ENCODE results near the gene RXRA. TPM values are rescaled to one million over a fixed set of nuclear protein-coding genes. Genes with fewer than 3 reads are reported as not detected.

The RXRA gene
- total RNA-seq, 2 donors from 2014 or later: 34.5 to 50.8 TPM

DNA sequence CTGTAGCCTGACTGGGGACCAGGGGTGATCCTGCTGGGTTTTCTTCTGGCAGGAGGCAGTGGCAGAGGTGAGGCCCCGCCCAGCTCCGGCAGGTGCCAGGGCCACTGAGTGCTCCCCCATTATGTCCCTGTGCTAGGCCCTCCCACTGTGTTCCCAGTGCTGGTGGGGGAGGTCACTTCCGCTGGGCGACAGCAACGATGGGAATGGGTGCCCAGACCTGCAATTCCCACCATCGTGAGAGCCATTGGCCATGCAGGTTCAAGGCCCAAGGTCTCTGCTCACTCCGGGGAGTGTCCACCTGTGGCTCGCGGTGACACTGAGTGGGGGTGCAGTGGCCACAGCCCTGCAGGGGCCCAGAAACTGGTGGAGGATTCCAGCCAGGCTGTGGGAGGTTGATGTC lies 98.6 kb downstream of the RXRA start:
- Histone ChIP-seq H3K27ac (no peak overlapping the region), H3K9me3 (no peaks in the 10 kb centered on the region), H3K4me1 (peaks cover 0 to 25% of the 10 kb centered on the region in 2 donors), H3K36me3 (peaks cover 29% of the 10 kb centered on the region), H3K27me3 (no peaks in the 10 kb centered on the region), H3K4me3 (no peak overlapping the region)
- TF ChIP-seq, protein P1, sequence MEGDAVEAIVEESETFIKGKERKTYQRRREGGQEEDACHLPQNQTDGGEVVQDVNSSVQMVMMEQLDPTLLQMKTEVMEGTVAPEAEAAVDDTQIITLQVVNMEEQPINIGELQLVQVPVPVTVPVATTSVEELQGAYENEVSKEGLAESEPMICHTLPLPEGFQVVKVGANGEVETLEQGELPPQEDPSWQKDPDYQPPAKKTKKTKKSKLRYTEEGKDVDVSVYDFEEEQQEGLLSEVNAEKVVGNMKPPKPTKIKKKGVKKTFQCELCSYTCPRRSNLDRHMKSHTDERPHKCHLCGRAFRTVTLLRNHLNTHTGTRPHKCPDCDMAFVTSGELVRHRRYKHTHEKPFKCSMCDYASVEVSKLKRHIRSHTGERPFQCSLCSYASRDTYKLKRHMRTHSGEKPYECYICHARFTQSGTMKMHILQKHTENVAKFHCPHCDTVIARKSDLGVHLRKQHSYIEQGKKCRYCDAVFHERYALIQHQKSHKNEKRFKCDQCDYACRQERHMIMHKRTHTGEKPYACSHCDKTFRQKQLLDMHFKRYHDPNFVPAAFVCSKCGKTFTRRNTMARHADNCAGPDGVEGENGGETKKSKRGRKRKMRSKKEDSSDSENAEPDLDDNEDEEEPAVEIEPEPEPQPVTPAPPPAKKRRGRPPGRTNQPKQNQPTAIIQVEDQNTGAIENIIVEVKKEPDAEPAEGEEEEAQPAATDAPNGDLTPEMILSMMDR (IDR thresholded peaks at IDR 0.05): no peak
- DNase-seq (ENCODE audit: low spot score): no peak

DNA sequence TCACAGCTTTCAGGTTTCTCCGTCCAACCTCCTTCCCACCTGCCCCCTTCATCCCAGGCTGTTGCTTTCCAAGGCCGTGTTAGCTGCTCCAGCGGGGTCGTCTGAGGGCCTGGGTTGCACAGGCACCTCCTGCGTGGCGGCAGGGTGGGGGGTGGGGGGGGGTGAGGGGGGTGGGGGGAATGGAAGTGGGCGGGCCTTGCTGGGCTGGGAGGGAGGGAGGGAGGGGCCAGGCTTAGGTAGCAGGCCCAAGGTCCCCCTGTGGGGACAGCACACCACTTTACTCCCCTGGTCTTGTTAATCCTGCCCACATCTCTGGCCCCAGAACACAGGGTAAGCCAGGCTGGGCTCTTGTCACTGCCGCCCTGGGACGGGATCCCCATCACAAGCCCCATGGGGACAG lies 99.1 kb downstream of the RXRA start:
- H3K27me3 ChIP-seq: no peaks in the 10 kb centered on the region
- peaks cover 31% of the 10 kb centered on the region for H3K36me3 ChIP-seq
- no peaks in the 10 kb centered on the region for H3K9me3 ChIP-seq
- no peak overlapping the region for H3K4me3 ChIP-seq
- H3K4me1 ChIP-seq: peaks cover 0 to 28% of the 10 kb centered on the region in 2 donors
- no peak for DNase-seq (ENCODE audit: low spot score)
- no peak overlapping the region for H3K27ac ChIP-seq
- TF ChIP-seq, protein P1 (IDR thresholded peaks at IDR 0.05): no peak

GRCh38 chr9:134425812-134426211 lies 99.6 kb downstream of the RXRA start:
- H3K9me3 ChIP-seq: no peaks in the 10 kb centered on the region
- H3K36me3 ChIP-seq: peaks cover 31% of the 10 kb centered on the region
- H3K4me1 ChIP-seq: peaks cover 0 to 31% of the 10 kb centered on the region in 2 donors
- no peak for DNase-seq (ENCODE audit: low spot score)
- H3K27ac ChIP-seq: no peak overlapping the region
- no peaks in the 10 kb centered on the region for H3K27me3 ChIP-seq
- no peak overlapping the region for H3K4me3 ChIP-seq
- TF ChIP-seq, protein P1 (IDR thresholded peaks at IDR 0.05): no peak

DNA sequence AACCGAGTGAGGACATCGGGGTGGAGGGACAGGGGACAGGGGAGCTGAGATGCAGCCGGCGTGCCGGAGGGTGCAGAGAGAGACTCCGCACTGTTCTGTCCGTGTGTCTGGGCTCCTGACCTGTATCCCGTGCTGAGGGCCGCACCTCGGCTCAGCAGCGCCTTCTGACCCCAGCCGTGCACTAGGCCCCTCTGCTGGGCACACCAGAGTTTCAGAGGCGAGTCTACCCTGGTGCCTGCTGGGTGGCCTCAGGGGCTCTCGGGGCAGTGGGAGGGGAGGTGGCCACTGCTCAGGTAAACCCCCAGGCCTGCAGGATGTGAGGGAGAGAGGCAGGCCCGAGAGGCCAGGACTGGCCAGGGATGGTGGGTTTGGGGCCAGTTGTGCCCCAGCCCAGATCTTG lies 100.2 kb downstream of the RXRA start:
- no peak for DNase-seq (ENCODE audit: low spot score)
- no peak overlapping the region for H3K4me3 ChIP-seq
- H3K27ac ChIP-seq: no peak overlapping the region
- TF ChIP-seq, protein P1 (IDR thresholded peaks at IDR 0.05): no peak
- H3K36me3 ChIP-seq: peaks cover 29% of the 10 kb centered on the region
- no peaks in the 10 kb centered on the region for H3K9me3 ChIP-seq
- H3K4me1 ChIP-seq: peaks cover 0 to 31% of the 10 kb centered on the region in 2 donors
- no peaks in the 10 kb centered on the region for H3K27me3 ChIP-seq

GRCh38 chr9:134427153-134427782 lies 101.0 kb downstream of the RXRA start:
- no peak overlapping the region for H3K27ac ChIP-seq
- H3K9me3 ChIP-seq: no peaks in the 10 kb centered on the region
- no peaks in the 10 kb centered on the region for H3K27me3 ChIP-seq
- H3K4me1 ChIP-seq: peaks cover 0 to 31% of the 10 kb centered on the region in 2 donors
- H3K4me3 ChIP-seq: no peak overlapping the region
- peaks cover 27% of the 10 kb centered on the region for H3K36me3 ChIP-seq
- TF ChIP-seq, protein P1 (IDR thresholded peaks at IDR 0.05): no peak
- no peak for DNase-seq (ENCODE audit: low spot score)

DNA sequence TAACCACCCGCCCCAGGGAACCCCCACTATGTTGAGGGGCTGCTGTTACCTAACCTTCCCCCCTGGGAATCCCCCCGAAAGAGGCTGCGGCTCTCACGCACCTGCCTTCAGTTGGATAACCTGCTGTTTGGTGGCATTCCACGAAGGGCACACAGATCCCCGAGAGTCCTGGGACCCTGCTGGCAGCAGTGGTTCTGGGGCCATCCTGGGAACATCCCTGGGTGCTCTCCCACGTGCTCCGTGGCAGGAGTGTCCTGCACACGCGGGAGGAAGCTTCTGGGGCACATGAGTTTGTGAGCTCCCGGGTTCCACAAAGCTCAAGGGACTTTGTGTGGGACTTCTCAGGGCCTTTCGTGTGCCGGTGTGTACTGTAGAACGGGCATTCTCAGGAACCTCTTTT lies 102.3 kb downstream of the RXRA start:
- Histone ChIP-seq H3K27me3 (no peaks in the 10 kb centered on the region), H3K9me3 (no peaks in the 10 kb centered on the region), H3K4me1 (peaks cover 0 to 34% of the 10 kb centered on the region in 2 donors), H3K27ac (no peak overlapping the region), H3K4me3 (no peak overlapping the region), H3K36me3 (peaks cover 27% of the 10 kb centered on the region)
- TF ChIP-seq, protein P1 (IDR thresholded peaks at IDR 0.05): no peak
- no peak for DNase-seq (ENCODE audit: low spot score)

Data from right atrium auricular region (tissue), 2 donors.